ENCODE measurements around the gene GBP1. TPM values are rescaled to one million over a fixed set of nuclear protein-coding genes. Genes with fewer than 3 reads are reported as not detected.

GBP1 gene
- 11.5 and 22.3 TPM in 2 replicates for total RNA-seq

GRCh38 chr1:89065079-89065868, at the start of gene GBP1:
Gene GBP1, minus strand, starts transcription at chr1:89065208. Its CDS starts 1,974 bp downstream, at chr1:89063234.

GRCh38 chr1:89022167-89022959, 42.6 kb downstream of the GBP1 start, which contains the start of gene GBP3:
Gene GBP3, minus strand, starts transcription at chr1:89022866. Its CDS starts 2,145 bp downstream, at chr1:89020721.

Other genes with a start within 250 kb of the GBP1 start
- gene GTF2B, start 173.6 kb downstream of the GBP1 start, total RNA-seq, result 40.6 and 45.6 TPM in 2 replicates
- 23.4 and 35.9 TPM in 2 replicates for gene KYAT3, start 72.6 kb downstream of the GBP1 start, total RNA-seq
- gene RBMXL1, start 72.6 kb downstream of the GBP1 start, total RNA-seq, result 7.3 and 11.1 TPM in 2 replicates
- gene GBP3, start 42.3 kb downstream of the GBP1 start, total RNA-seq, result 24.2 and 63.6 TPM in 2 replicates
- 10.9 and 52.1 TPM in 2 replicates for gene GBP2, start 60.9 kb upstream of the GBP1 start, total RNA-seq
- gene GBP7, start 110.8 kb upstream of the GBP1 start, total RNA-seq, result not detected in 2 replicates
- 1.1 and 2.3 TPM in 2 replicates for gene GBP4, start 133.7 kb upstream of the GBP1 start, total RNA-seq
- under 0.01 and 0.38 TPM in 2 replicates for gene GBP5, start 207.7 kb upstream of the GBP1 start, total RNA-seq

Data from regular cardiac myocyte (primary cell).